Activated effector memory CD4-positive, alpha-beta T cell treated with Interleukin-2 at 50 U/mL for 16 hours (primary cell): Measurements from ENCODE around the gene EVA1C.
"Not testable (repeated sequence)": the region's sequence is repeated elsewhere in the genome, so short reads cannot be mapped to it uniquely, and the experiment has no call there.

ENCODE experiments used
- DNase-seq: peaks from one replicate; pipeline ENCODE4 v3.0.0-alpha.2; 2020

EVA1C gene

DNA sequence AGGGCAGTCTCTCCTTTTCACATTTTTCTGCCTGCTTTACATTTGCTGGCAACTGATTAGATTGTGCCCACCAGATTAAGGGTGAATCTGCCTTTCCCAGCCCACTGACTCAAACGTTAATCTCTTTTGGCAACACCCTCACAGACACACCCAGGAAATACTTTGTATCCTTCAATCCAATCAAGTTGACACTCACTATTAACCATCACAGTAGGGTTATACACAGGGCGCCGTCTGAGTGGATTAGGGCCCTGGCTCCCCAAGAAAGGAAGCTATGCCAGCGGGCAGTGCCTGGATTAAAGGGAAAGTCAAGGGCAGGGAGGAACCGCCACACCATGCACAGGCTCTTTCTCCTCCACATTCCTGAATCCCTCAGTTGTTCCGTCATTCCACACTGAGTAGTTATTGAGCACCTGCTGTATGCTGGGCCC is 56.2 kb downstream of the EVA1C start:
- no peak for DNase-seq

GRCh38 chr21:32469628-32470027 is 57.1 kb downstream of the EVA1C start:
- DNase-seq = no peak

DNA sequence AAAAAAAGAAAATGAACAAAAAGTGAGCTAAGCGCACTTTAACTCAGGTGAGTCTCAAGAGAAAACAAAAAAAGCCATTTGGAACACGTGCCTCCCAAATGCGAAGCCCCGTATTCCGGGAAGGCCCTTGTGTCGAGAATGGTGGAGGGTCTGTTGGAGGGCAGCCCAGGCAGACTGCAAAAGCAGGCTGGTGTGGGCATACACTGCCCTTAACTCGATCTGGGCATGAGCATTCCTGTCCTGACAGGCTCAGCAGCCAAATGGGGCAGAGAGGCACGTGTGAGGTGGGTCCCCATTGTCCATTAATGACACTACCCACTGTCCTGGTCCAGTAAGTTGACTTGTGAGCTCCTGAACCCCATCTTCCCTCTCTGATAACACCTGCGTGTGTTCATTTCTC is 57.7 kb downstream of the EVA1C start:
- DNase-seq = no peak

DNA sequence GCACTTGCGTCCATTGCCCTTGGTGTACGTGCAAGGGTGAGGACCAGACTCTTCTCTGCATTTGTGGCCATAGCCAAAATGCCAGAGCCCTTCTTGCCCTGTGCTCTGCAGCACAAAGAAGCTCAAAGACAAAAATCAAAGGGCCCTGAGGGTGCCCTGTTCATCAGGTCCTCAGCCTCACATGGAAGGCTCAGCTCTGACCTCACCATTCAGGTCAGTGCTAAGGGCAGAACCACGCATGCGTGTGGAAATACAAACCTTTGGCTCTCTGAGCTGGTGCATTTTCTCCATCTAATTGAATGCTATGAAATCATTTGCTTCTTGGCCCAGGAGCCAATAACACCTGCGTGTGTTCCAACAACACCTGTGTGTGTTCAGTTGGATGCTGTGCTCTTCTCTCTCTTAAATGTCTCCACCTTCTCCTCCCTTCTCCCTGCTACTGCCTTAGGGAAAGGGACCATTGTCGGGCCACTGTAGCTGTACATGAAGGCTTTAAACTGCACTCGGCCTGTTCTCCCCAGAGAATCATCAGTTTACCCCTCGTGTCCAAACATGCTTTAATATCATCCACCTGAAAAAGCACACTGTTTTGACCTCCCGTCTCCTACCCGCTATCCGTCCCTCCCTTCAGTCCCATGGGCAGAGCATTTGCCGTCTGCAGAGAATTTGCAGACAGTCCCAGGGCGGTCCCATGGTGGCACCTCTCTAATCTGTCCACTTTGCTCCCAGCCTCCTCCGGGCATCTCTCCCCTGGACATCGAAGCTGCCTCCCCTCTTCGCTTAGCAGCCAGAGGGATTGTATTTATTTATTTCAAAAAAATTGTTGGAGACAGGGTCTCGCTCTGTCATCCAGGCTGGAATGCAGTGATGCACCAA is 60.6 kb downstream of the EVA1C start:
- no peak for DNase-seq

- no peak for DNase-seq
These were observed 61.9 kb downstream of the EVA1C start for GRCh38 chr21:32474179-32475059.

DNA sequence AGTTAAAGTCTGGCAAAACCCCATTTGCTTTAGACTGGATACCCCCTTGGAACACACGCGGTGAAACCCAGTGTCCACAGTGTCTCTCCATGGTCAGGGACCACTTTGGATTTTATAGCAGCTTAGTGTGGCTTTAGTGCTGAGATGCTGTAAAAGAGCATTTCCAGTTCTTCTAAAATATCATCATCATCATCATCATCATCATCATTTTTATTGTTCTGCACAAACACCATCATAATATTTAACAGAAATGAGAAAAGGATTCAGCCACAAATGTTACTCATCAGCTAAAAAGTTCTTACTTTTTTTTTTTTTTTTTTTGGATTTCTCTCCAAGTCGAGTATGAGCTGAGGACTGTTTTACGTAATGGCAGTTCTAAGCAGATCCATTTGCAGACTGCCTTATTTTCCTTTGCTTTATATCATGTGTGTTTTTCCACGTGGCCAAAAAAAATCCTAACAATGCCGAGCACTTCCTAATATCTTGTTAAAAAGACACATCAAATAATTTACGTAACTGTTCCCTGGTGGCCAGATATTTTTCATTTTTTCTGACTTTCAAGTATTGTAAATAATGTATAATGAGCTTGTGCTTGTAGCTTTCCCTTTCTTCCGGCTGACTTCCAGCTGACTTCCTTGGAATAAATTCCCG is 62.8 kb downstream of the EVA1C start:
- DNase-seq = no peak

DNA sequence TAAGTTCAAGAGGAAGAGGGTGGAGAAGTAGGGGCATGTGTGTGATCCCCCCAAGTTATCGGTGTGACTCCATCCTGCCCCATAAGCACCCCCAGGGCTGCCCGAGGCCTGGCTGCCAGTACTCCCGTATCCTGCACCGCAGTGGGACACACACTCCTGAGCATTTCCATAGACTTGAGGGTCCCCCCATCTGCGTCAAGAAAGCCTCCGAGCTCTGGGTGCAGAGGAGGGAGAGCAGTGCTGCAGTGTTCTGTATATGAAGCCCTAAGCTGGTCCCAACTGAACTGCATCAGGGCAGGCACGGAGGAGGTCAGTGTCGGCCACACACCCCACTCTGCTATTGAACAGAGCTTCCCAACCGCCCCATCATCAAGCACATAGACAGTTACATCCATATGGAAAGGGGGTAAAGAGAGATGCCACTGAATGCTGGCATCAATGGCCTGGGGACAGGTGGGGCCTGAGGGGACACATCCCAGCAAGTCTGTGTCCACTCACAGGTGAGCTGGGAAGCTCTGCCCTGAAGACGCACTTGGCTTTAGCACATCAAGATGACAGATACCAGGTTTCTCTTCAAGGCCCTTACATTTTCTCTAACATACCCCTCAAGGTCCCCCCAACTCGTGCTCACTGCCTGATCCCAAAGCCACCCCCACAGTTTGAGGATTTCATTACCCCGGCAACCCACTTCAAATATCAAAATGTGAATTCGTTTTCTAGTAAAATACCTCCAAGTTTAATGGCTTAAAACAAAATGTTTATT is 64.3 kb downstream of the EVA1C start:
- DNase-seq = no peak

GRCh38 chr21:32477424-32477745 is 64.9 kb downstream of the EVA1C start:
- no peak for DNase-seq

DNA sequence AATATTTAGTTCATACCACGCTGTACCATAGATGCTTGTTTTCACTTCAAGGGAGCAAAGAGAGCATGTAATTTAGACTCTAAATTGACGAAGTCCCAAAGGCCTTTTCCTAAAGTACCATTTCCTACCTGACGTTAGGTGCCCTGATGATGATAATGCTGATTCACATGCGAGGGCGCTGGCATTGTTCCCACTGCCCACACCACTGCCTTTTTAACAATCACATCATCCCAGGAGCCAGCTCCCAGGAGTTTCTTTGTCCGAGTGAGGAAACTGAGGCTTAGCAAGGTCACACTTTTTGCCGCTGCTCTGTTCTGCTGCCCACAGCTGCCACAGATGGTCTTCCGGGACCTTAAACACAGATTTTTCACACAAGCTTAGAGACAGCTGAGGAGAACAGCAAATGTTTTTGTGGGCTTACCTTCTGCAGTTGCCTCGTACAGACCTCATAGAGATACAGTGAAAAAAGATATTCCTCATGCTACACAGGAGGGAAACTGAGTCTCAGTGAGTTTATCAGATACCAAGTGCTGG is 69.4 kb downstream of the EVA1C start:
- DNase-seq = no peak

- DNase-seq = no peak
These were observed 70.2 kb downstream of the EVA1C start for GRCh38 chr21:32482565-32483292.

DNA sequence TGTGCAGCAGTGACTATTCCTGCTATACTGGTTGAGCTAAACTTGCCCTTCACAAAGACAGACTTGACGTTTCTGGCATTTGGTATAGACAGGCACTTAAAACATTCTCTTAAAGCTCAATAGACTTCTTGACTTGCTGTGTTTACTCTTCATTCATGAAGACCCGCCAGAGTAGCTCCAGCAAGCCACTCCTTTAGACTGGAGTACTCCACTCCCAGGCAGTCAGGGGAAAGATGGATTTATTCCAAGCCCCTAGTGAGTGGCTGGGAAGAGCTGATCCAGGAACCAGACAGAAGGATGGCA is 70.7 kb downstream of the EVA1C start:
- DNase-seq = no peak

- no peak for DNase-seq
These were observed 72.3 kb downstream of the EVA1C start for GRCh38 chr21:32484706-32485380.

DNA sequence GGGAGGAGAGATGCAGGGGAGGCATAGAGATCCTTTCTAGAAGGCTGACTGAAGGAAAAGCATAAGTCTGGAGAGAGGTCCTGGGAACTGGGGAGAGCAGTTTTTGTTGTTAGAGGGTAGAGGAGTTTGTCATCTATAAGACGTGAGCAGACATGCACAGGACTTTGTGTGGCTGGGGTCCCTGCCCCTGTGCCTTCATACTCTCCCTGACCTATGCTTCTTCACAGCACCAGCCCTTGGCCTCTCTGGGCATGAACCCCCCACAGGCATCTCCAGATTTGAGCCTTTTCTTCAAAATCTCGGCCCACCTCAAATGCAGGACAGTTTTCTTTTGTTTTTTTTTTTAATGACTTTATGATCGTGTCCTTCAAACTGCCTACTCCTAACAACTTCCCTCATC is 79.9 kb downstream of the EVA1C start:
- no peak for DNase-seq

GRCh38 chr21:32494934-32495709 is 82.6 kb downstream of the EVA1C start:
- no peak for DNase-seq

- DNase-seq = no peak
These were observed 84.1 kb downstream of the EVA1C start for GRCh38 chr21:32496568-32496967.

- DNase-seq = no peak
These were observed 86.9 kb downstream of the EVA1C start for GRCh38 chr21:32499249-32500055.

GRCh38 chr21:32503641-32504040 is 91.1 kb downstream of the EVA1C start:
- not testable (repeated sequence) for DNase-seq

DNA sequence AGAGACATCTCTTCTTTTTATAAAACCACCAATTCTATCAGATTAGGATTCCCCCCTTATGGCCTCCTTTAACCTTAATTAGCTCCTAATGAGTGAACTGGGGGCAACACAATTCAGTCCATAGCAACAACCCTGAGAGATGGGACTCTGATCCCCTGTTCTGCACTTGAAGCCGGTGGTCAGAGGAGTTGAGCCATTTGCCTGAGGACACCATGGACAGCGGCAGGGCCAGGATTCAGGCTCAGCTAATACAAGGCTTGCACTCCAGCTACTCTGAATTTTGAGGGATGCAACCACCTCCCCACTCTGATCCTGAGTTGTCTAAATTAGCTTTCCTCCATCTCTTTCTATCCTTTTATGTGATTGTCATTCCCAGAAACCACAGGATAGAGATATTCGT is 93.3 kb downstream of the EVA1C start:
- not testable (repeated sequence) for DNase-seq

GRCh38 chr21:32506411-32506965 is 94.0 kb downstream of the EVA1C start:
- not testable (repeated sequence) for DNase-seq
